RPMI7951 (cell line): ENCODE measurements around the gene SERPINB1. TPM values are rescaled to one million over a fixed set of nuclear protein-coding genes. Genes with fewer than 3 reads are reported as not detected.

Experiments
- DNase-seq: peaks from one replicate; pipeline ENCODE4 v3.0.0-alpha.2; 2012; ENCODE audit warnings: low read depth
- total RNA-seq: library from RNA; depleted of rRNA; stranded (reverse); fragments of >200 nt; shearing (Covaris generic); gene quantifications from 2 replicates; pipeline ENCODE4 v1.2.3, GENCODE V29; 2014

SERPINB1 gene
- total RNA-seq, 1 experiment from 2014 or later, result 25.1 TPM

DNA sequence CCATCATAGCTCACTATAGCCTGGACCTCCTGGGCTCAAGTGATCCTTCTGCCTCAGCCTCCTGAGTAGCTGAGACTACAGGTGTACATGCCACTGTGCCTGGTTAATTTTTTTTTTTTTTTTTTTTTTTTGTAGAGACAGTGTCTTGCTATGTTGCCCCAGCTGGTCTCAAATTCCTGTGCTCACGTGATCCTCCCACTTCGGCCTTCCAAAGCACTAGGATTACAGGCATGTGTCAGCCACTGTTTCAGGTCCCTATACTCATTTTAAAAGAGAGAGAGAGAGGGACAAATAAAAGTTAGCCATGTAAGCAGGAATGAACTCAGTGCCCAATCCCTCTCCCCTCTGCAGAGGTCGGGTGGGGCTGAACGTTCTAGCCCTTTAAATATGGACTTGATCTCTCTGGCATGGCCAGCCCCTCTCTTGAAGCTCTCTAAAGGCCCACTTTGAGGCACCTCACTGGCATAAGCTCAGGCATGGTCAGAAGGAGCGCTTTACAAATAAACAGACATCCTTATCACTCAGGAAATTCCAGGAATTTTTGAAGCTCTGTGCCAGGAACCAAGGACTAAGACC lies 9.0 kb upstream of the SERPINB1 start:
- peak; percentile 32 for DNase-seq

GRCh38 chr6:2848851-2849250 lies 7.2 kb upstream of the SERPINB1 start:
- DNase-seq, result no peak

GRCh38 chr6:2845880-2846208 lies 4.2 kb upstream of the SERPINB1 start:
- DNase-seq, result no peak

- no peak for DNase-seq
Observed at GRCh38 chr6:2844008-2844407, 2.3 kb upstream of the SERPINB1 start.

DNA sequence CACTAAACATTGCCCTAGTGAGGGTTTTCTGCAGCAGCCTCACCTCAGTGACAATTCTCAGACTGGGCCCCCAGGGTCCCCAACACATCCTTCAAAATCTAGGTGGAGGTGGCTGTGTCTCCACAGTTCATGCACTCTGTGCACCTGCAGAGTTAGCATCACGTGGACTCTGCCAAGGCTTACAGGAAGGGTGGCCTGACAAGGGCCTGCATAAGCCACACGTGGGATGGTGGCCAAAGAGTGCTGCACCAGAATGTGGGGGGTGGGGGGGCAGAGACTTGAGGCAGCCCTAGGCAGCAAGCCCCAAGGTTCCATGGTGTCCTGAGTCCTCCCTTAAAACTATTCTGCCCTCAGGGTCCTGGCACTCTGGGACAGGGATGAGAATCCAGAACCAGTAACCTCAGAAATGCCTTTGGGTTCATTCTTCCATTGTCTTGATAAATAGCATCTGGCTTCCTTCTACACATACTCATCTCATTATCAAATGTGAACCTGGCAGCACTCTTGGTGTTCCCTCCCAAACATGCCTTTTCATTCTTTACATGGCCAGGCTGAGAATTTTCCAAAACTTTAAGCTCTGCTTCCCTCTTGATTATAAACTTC lies 1.6 kb upstream of the SERPINB1 start:
- DNase-seq, result peak; percentile 71

DNA sequence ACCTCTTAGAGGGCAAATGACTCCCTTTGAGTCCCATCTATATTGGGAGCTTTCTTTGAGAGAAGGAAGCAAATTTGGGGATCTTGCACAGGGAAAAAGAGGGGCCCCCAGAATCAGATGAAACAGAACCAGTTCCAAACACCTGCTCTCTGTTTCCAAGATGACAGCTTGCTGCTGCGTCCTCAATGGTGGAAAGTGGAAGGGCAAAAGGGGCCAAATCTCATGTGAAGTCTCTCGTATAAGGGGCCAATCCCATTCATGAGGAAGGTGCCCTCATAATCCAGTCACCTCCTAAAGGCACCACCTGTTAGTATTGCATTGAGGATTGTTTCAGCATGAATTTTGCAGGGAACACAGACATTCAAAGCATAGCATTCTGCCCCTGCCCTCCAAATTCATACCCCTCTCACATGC lies 483 bp upstream of the SERPINB1 start:
- DNase-seq, result no peak

DNA sequence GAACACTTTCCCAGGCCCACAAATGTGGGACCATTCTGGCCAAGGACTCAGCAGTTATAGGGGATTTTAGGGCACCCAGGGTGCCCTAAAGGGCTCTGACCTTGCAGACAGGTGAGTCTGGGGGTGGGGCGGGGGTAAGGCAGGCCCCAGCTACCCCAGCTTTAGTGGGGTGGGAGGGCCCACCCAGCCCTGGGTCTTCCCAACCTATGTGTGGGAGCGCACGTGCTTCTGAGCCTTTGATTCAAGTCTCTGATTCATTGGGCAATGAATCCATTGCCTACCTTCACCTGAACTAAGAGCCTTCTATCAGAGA lies 958 bp downstream of the SERPINB1 start:
- no peak for DNase-seq

DNA sequence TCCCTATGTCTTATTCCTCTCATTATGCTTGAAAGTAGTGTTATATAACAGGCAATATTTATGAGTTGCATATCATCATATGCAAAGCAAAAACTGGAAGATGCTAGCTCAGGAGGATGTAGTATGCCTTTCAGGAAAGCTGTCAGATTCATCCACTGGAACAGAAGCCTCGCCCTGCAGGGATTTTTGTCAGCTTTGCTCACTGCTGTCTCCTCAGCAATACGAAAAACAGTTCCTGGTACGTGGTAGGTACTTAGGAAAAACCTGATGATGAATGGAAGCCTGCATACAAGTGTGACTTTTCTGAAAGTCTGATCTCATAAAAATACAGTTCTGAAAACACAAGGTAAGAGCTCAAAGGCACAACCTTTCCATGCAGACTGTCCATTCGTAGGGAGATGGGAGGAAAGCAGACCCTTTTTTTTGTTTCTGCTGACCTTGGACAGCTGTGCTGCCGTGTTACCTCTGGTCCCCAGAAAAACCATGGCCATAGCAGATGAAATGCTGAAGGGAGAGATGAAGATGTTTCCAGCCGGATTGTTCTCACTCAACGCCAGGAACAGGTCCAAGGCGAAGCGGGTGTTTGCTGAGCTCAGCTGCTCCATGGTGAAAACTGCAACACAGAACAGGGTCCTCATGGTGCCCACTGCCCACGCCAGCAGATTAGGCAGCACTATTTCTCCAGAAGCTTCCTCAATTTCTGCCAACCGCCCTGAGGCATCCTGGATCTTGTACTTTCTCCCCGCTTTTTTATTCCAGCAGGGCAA lies 1.5 kb downstream of the SERPINB1 start:
- no peak for DNase-seq

DNA sequence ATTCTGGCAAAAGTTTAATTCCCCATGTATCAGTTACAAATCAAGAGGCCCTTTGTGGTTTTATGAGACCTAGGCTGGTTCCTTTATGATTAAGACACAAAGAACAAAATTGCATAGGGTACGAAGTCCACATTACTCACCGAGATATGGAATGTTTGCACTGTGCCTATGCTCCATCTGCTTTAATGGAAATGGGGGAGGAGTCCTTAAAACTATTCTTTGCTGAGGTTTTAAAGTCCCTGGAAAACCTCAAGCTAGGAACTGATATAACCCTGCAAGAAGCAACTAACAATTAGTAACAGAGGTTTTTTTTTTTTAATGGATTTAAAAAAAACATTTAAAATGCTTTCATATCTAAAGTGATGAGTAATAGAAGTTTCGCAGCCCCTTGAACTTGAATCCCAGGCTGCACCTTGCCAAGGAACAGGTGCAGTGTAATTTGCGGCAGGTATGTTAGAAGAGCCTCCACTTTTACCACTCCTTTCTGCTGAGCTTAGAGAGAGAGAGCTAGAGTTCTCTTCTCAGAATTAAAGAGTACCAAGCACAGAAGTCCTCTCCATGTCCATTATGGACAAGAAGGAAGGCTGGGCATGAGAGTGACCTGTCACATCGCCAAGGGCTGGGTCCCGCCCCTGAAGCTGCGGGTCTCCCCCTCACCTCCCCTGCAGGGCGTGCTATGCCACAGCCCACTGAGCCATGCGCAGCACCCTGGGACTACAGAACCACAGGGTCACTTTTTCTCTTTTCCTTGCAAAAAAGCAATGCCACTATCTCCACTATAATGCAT lies 2.3 kb downstream of the SERPINB1 start:
- DNase-seq, result peak; percentile 31

DNA sequence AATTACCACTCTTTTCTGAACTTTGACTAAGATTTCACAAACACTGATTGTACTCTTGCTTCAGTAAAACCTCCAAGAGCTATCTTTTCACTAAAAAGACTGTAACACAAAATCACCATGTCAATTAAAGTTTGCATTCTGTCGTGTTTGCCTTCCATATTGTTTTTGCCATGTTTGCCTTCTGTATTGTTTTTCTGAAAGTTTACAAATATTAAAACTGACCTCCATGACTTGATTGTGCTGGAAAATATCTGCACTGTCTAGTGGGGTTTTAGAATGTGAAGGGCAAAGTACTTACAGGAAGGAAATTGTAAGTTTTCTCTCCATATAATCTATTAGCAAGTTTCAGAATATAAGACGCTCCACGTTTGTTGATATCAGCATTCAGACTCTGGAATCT lies 3.4 kb downstream of the SERPINB1 start:
- DNase-seq, result no peak

GRCh38 chr6:2834262-2834661 lies 7.4 kb downstream of the SERPINB1 start:
- no peak for DNase-seq

DNA sequence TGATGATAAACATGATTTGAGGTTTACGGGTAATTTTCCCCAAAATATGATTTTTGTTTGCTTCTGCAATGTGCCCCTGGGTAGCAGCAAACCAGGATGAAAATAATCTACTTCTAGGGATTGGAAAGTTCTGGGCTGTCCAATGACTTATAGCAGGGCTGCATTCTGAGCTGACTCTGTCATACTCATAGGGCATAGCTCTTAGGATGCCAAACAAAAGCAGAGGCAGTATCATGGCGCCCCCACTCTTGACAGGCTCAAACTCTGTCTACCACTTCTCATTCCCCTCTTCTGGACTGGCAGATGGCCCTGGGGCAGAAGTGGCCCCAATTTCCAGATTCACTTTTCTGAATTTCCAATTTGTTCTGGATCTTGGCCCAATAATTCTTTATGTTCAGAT lies 10.3 kb downstream of the SERPINB1 start:
- no peak for DNase-seq

DNA sequence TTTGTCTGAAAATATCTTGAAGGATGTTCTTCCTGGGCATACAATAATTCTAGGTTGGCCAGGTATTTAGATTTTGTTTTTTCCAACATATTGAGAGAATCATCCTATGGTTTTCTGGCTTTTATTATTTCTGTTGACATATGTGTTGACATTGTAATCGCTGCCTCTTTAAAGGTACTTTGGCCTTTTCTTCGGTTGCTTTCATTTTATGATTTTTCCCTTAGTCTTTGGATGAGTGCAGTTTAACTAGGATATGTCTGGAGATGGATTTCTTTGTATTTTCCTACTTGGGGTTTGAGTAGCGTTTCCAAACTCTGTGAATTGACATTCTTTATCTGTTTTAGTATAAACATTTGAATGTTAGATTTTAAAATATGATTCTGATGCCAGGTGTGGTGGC lies 11.5 kb downstream of the SERPINB1 start:
- no peak for DNase-seq

GRCh38 chr6:2829253-2829652 lies 12.4 kb downstream of the SERPINB1 start:
- no peak for DNase-seq

- no peak for DNase-seq
Observed at GRCh38 chr6:2828629-2829028, 13.0 kb downstream of the SERPINB1 start.

GRCh38 chr6:2827142-2827541 lies 14.5 kb downstream of the SERPINB1 start:
- DNase-seq, result no peak

DNA sequence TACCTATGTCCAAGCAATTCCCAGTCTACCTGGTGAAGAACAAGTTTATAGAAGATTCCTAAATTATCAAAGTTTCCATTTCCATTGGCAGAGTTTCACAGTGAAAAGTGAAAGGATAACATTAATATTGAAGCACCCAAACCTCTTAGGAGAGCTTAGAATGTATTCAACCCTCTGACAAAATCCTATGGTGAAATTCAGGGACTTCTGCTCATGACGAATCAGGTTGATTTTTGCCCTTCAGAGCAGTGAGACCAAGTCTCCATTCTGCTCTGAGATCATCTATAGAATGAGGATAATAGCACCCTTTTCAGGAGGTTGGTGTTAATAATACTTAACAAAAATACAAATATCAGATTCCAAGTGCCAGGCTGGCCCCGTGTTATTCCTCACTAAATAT lies 15.5 kb downstream of the SERPINB1 start:
- no peak for DNase-seq

DNA sequence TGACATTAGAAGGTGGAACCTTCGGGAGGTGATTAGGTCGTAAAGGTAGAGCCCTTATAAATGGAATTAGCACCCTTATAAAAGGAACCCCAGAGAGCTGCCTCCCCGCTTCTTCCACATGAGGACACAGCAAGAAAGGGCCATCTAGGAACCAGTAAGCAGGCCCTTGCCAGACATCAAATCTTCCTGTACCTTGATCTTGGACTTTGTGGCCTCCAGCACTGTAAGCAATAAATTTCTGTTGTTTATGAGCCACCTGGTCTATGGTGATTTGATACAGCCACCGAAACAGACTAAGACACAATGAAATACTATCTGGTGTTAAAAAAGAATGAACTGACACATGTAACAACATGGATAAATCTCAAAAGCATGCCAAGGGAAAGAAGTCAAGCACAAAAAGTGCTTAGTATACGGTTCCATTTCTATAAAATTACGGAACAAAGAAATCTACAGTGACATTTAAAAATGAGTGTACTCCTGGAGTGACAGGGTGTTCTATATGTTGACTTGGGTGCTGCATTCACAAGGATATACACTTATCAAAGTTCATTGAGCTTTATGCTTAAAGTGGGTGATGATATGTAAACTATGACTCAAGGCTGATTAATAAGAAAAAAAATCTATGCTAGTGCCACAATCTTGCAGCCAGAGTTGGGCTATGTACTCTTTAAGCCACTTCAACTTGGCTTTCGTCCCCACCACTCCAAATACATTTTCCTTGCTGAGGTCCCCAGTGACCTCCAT lies 18.4 kb downstream of the SERPINB1 start:
- DNase-seq, result no peak

DNA sequence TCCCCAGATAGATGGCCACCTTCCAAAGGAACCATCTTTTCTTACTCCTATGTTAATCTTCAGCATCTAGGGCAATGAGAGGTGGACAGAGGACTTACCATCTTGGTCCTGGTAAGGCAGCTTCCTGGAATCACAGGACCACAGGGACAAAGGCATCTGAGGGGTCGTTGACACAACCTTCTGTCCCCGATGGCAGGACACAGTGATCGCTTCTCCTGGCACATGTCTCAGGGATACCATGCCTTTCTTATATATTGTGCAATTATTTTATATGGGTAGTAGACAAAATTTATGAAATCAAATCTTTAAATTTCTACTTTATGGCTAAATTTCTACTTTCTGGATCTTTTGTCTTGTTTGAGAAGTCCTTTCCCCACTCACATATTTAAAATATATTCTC lies 20.1 kb downstream of the SERPINB1 start:
- no peak for DNase-seq

DNA sequence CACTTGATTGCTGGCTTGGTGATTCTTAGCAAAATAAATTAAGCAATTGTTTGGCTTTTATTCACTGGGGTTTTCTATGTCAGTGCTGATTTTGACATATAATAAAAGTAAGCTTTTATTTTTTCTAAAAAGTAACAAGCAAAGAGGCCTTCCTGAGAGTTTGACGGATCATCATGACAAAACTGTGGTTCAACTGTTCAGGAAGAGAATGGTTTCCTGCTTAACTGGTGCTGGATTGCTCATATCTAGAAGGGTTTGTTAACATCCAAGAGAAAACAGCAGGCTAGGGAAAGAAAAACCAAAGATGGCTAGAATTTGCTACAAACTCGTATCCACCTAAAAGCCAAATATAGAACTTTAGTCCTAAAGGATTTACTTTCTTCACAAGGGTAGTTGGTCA lies 21.2 kb downstream of the SERPINB1 start:
- DNase-seq, result no peak

DNA sequence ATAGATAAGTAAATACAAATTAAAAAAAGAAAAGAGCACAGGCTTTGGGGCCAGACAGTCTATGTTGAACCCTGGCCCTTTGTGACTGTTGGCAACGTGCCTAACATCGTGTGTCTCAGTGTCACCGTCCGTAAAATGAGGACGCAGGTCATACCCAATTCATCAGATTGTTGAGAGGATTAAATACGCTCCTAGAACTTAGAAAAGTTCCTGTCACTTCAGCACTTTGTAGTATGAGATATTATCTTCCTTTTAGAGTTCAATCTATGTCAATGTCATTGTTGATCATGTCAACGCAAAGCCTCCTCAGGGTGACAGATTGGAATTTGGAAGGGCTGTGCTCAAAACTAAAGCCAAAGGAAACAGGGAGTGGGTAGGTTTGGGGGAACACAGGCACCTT lies 21.7 kb downstream of the SERPINB1 start:
- no peak for DNase-seq

DNA sequence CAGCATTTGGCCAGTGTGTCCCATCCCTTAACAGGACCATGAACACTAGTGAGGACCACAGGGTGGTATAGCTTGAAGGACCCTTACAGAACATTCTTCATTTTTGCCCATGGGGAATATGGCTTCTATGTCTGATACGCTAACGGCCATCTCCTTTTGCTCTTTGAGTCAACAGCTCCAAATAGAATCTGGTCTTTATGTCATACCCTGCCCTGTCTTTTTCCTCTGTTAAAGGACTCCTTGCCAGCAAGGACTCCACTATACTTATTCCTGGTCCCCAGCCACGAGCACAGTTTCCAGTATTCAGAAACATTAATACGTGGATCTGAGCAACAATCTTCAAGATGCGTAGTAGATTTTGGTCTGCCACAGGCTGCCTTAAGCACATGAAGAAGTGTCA lies 22.5 kb downstream of the SERPINB1 start:
- no peak for DNase-seq
